Esophagus (tissue), 2 donors: ENCODE measurements around the gene HEATR5A. TPM values are rescaled to one million over a fixed set of nuclear protein-coding genes. Genes with fewer than 3 reads are reported as not detected.
"Not testable (repeated sequence)": the region's sequence is repeated elsewhere in the genome, so short reads cannot be mapped to it uniquely, and the experiment has no call there.

Experiments used
- H3K27ac ChIP-seq, 2 donors: one replicate each; pipeline ENCODE4 v1.5.1; 2013; ENCODE audit warnings: low read depth in 2 of 2, mild to moderate bottlenecking in 2 of 2, inconsistent platforms in 1 of 2, low read length in 1 of 2, moderate library complexity in 1 of 2
- H3K27me3 ChIP-seq, 2 donors: one replicate each; pipeline ENCODE4 v1.6.1; 2013; ENCODE audit warnings: low read length in 2 of 2, control low read depth in 1 of 2, mild to moderate bottlenecking in 1 of 2; ENCODE audit not compliant: insufficient read depth in 2 of 2, control insufficient read depth in 1 of 2
- H3K36me3 ChIP-seq, 2 donors: one replicate each; pipeline ENCODE4 v1.6.1; 2013; ENCODE audit warnings: low read length in 1 of 2; ENCODE audit not compliant: control insufficient read depth in 2 of 2, insufficient read depth in 2 of 2
- H3K4me1 ChIP-seq, 2 donors: one replicate each; pipeline ENCODE4 v1.6.1; 2013; ENCODE audit warnings: low read length in 1 of 2; ENCODE audit not compliant: control insufficient read depth in 2 of 2, insufficient read depth in 2 of 2
- H3K4me3 ChIP-seq, 2 donors: one replicate each; pipeline ENCODE4 v1.5.1; 2013; ENCODE audit warnings: low read length in 2 of 2, mild to moderate bottlenecking in 2 of 2, low read depth in 1 of 2, moderate library complexity in 1 of 2
- H3K9me3 ChIP-seq, 2 donors: one replicate each; pipeline ENCODE4 v1.6.1; 2013; ENCODE audit warnings: mild to moderate bottlenecking in 2 of 2, low read depth in 1 of 2, low read length in 1 of 2, moderate library complexity in 1 of 2; ENCODE audit not compliant: control insufficient read depth in 2 of 2, insufficient read depth in 1 of 2
- WGBS, 2 donors: extraction: QIAGEN DNeasy Blood & Tissue Kit; methylation state at CpG; one replicate each; pipeline ENCODE4 v1.1.7; 2013; 5-methylcytosine and 5-hydroxymethylcytosine counted together
- polyA plus RNA-seq, 2 donors: library from polyadenylated mRNA; stranded (reverse); fragments of 200-250 nt; gene quantifications; one replicate each; pipeline ENCODE4 v1.2.3, GENCODE V29; 2013
- donor health status: healthy with polysubstance abuse.
- donor health status: Bipolar disorder and iron deficiency.

HEATR5A gene
- polyA plus RNA-seq, 2 donors: 6.2 to 8.9 TPM

DNA sequence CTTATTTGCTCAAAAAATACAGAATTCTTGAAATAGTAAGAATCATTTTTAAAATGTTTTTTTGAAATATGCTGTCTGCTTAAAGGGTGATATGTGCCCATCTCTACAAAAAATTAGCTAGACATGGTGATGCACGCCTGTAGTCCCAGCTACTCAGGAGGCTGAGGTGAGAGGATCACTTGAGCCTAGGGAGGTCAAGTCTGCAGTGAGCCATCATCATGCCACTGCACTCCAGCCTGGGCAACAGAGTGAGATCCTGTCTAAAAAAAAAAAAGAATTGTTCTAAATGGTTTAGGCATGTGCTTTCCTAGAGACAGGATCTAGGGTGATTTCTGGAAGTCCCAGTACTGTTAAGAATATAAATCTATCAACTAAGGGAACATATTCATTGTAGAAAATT is 137.2 kb downstream of the HEATR5A start:
- Histone ChIP-seq H3K4me1 (no peaks in the 10 kb centered on the region), H3K4me3 (no peak overlapping the region), H3K27ac (no peak overlapping the region), H3K9me3 (no peaks in the 10 kb centered on the region), H3K27me3 (no peaks in the 10 kb centered on the region), H3K36me3 (no peaks in the 10 kb centered on the region)
- WGBS, 2 donors: 98 to 100% methylated on average over 1 of the region's 1 CpG

DNA sequence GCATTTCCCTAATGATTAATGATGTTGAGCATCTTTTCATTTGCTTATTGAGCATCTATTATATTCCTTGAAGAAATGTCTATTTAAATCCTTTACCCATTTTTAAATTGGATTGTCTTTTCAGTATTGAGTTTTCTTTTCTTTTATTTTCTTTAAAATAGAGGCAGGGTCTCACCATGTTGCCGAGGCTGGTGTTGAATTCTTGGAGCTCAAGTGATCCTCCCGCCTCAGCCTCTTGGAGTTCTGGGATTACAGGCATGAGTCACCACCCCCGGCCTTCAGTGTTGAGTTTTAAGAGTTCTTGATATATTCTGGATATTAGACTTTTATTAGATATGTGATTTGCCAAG is 139.5 kb downstream of the HEATR5A start:
- Histone ChIP-seq H3K4me1 (no peaks in the 10 kb centered on the region), H3K4me3 (no peak overlapping the region), H3K27me3 (no peaks in the 10 kb centered on the region), H3K27ac (no peak overlapping the region), H3K9me3 (no peaks in the 10 kb centered on the region), H3K36me3 (no peaks in the 10 kb centered on the region)
- WGBS, 2 donors: 84 to 88% methylated on average over 3 of the region's 3 CpGs

DNA sequence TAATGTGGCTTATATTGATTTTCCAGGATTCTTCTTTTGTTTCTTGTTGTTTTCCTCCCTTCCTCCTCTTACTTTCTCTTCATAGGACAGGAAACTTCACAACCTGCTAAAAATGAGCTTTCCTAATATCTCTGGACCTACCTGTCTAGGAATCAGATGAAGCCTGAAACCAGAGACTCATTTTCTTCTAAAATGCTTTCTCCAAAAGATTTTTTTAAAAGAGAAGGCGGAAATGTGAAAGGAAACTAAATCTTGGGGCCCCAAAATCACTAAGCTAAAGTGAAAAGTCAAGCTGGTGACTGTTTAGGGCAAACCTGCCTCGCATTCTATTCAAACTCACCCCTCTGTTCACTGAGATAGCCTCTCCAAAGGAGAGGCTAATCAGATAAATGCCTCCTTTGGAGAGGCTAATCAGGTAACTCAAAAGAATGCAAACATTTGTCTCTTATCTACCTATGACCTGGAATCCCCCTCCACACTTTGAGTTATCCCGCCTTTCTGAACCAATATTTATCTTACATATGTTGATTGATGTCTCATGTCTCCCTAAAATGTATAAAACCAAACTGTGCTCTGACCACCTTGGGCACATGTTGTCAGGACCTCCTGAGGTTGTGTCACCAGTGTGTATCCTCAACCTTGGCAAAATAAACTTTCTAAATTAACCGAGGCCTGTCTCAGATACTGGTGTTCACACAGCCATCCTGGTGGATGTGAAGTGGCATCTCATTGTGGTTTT is 140.0 kb downstream of the HEATR5A start:
- 77 to 85% methylated on average over 4 of the region's 4 CpGs for whole genome bisulfite sequencing, 2 donors
- H3K9me3 ChIP-seq: no peaks in the 10 kb centered on the region

GRCh38 chr14:31278883-31279282 is 141.5 kb downstream of the HEATR5A start:
- no peaks in the 10 kb centered on the region for H3K4me1 ChIP-seq
- no peak overlapping the region for H3K27ac ChIP-seq
- H3K4me3 ChIP-seq: no peak overlapping the region
- no peaks in the 10 kb centered on the region for H3K36me3 ChIP-seq
- WGBS, 2 donors: 81% methylated on average over 1 of the region's 1 CpG
- no peaks in the 10 kb centered on the region for H3K27me3 ChIP-seq
- H3K9me3 ChIP-seq: no peaks in the 10 kb centered on the region

More for the DNA sequence above, 140.0 kb downstream of the HEATR5A start:
- Histone ChIP-seq H3K4me1 (no peaks in the 10 kb centered on the region), H3K4me3 (no peak overlapping the region), H3K27me3 (no peaks in the 10 kb centered on the region), H3K27ac (no peak overlapping the region), H3K36me3 (no peaks in the 10 kb centered on the region)

DNA sequence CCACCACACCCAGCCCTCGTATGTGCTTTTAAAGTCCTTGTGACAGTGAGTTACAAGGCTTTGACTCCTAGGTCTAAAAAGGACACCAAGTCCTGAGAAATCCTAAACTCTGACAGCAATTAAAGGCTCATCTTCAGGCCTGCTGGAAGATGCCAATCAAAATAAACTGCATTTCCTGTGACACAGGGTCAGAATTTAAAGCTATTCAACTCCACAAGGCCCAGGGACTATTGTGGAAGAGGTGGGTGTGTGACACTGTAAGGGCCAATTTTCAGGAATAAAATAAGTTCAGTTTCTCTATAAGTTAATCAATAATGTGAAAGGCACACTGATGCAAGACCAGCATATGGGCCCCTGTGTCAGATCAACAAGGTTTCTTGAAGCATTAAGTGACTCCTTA is 143.3 kb downstream of the HEATR5A start:
- H3K4me1 ChIP-seq: no peaks in the 10 kb centered on the region
- no peaks in the 10 kb centered on the region for H3K9me3 ChIP-seq
- 70 to 84% methylated on average over 1 of the region's 1 CpG for WGBS, 2 donors
- H3K4me3 ChIP-seq: no peak overlapping the region
- no peak overlapping the region for H3K27ac ChIP-seq
- H3K36me3 ChIP-seq: no peaks in the 10 kb centered on the region
- no peaks in the 10 kb centered on the region for H3K27me3 ChIP-seq

DNA sequence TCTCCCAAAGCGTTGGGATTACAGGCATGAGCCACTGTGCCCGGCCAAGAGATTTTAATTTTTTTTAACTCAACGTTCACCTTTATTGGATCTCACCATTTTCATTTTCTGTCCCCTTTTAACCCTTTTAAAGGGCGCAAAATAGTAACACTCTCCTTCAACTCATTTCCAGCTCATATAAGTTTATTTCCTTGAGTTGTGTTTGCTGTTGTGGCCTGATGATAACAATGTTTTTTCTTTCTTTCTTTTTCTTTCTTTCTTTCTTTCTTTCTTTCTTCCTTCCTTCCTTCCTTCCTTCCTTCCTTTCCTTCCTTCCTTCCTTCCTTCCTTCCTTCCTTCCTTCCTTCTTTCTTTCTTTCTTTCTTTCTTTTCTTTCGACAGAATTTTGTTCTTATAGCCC is 143.9 kb downstream of the HEATR5A start:
- H3K4me1 ChIP-seq, H3K27me3 ChIP-seq, H3K9me3 ChIP-seq, H3K4me3 ChIP-seq, H3K36me3 ChIP-seq, H3K27ac ChIP-seq: not testable (repeated sequence)
- 80 to 84% methylated on average over 5 of the region's 5 CpGs for WGBS, 2 donors

DNA sequence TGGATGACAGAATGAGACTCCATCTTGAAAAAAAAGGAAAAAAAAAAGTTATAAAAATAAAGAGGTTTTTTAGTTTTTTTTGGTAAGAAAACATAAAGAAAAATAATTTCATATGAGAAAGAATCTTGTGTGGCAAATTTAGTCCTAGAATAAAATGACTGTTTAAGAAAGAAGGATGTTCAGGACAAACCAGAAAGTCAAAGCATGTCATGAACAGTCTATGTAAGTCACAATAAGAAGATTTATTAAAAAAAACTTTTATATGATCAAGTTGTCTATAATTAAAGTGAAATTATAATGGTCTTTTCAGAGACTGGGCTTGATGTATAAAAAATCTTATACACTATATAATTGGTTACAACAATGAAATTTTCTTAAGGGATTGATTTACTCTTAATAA is 144.6 kb downstream of the HEATR5A start:
- no peak overlapping the region for H3K27ac ChIP-seq
- H3K4me3 ChIP-seq: no peak overlapping the region
- no peaks in the 10 kb centered on the region for H3K36me3 ChIP-seq
- H3K4me1 ChIP-seq: no peaks in the 10 kb centered on the region
- no peaks in the 10 kb centered on the region for H3K9me3 ChIP-seq
- no peaks in the 10 kb centered on the region for H3K27me3 ChIP-seq

DNA sequence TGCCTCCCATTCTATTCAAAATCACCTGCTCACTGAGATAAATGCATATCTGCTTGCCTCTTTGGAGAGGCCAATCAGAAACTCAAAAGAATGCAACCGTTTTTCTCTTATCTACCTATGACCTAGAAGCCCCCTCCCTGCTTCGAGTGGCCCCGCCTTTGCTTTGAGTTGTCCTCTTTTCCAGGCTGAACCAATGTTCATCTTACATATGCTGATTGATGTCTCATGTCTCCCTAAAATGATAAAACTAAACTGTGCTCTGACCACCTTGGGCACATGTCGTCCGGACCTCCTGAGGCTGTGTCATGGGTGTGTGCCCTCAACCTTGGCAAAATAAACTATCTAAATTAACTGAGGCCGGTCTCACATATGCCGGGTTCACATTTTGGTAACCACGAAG is 148.7 kb downstream of the HEATR5A start:
- H3K36me3 ChIP-seq: no peaks in the 10 kb centered on the region
- 91 to 93% methylated on average over 8 of the region's 8 CpGs for WGBS, 2 donors
- H3K27ac ChIP-seq: no peak overlapping the region
- H3K4me1 ChIP-seq: no peaks in the 10 kb centered on the region
- H3K27me3 ChIP-seq: no peaks in the 10 kb centered on the region
- no peak overlapping the region for H3K4me3 ChIP-seq
- peaks cover 0 to 7% of the 10 kb centered on the region in 2 donors for H3K9me3 ChIP-seq

GRCh38 chr14:31270196-31270772 is 150.1 kb downstream of the HEATR5A start:
- H3K4me3 ChIP-seq: no peak overlapping the region
- WGBS, 2 donors: 78% methylated on average over 4 of the region's 4 CpGs
- H3K27ac ChIP-seq: no peak overlapping the region
- H3K9me3 ChIP-seq: peaks cover 0 to 7% of the 10 kb centered on the region in 2 donors
- H3K27me3 ChIP-seq: no peaks in the 10 kb centered on the region
- peaks cover 0 to 3% of the 10 kb centered on the region in 2 donors for H3K4me1 ChIP-seq
- H3K36me3 ChIP-seq: no peaks in the 10 kb centered on the region

DNA sequence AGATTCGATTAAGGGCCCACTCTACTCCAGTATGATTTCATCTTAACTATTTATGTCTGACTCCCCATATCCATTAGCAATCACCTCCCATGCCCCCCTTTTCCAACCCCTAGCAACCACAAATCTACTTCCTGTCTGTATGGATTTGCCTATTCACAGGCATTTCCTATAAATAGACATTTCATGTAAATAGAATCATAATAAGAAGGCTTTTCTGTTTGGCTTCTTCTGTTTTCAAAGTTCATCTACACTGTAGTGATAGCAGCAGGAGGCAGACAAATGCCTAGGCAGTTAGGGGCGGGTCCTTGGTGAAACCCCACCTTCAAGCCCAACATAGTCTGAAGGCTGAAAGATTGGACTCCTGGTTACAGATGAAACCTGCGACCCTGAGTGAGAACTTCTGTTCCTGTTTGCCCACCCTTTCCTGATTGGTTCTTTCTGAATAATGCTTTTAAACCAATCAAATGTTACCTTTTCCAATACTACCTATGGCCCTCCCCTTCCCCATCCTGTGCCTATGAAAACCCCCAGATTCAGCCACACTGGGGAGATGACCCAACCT is 150.6 kb downstream of the HEATR5A start:
- Histone ChIP-seq H3K36me3 (no peaks in the 10 kb centered on the region), H3K27me3 (no peaks in the 10 kb centered on the region), H3K4me1 (peaks cover 0 to 3% of the 10 kb centered on the region in 2 donors), H3K27ac (no peak overlapping the region), H3K9me3 (peaks cover 0 to 7% of the 10 kb centered on the region in 2 donors), H3K4me3 (no peak overlapping the region)
- 76 to 83% methylated on average over 3 of the region's 3 CpGs for WGBS, 2 donors
